Mammary epithelial cell (primary cell): Measurements from ENCODE around the gene LIN28B.

Experiments used
- CTCF ChIP-seq, 2 donors: IDR thresholded peaks in 1 of 2; conservative IDR thresholded peaks in 1 of 2; 2 replicates each; pipeline ENCODE4 v1.5.1; 2011 to 2012; ENCODE audit warnings: inconsistent platforms in 2 of 2, low read length in 2 of 2, mild to moderate bottlenecking in 2 of 2, control low read depth in 1 of 2, low read depth in 1 of 2; ENCODE audit not compliant: insufficient read depth in 1 of 2; ENCODE audit errors: extremely low read depth in 1 of 2
- EZH2 ChIP-seq: IDR thresholded peaks from 2 replicates; pipeline ENCODE4 v1.6.1; 2012; ENCODE audit warnings: low read length, inconsistent platforms, borderline replicate concordance

- TF ChIP-seq CTCF (conservative IDR thresholded peaks at IDR 0.05 in 1 of 2, IDR thresholded peaks at IDR 0.05 in 1 of 2; ENCODE audit: extremely low read depth in 1 of 2, insufficient read depth in 1 of 2, low read depth in 1 of 2, low read length in 2 of 2) (no peak), EZH2 (no peak)
Measured at GRCh38 chr6:105075210-105075609, 118.3 kb downstream of the LIN28B start.
